Brain microvascular endothelial cell (primary cell): ENCODE measurements around the gene BCL11A.

ENCODE experiments used
- DNase-seq: peaks from one replicate; pipeline ENCODE4 v3.0.0-alpha.2; 2020
- H3K27ac ChIP-seq: fragments of 250-450 bp; sonication (Bioruptor Pico); 2 replicates; pipeline ENCODE4 v1.5.1; 2020; ENCODE audit warnings: mild to moderate bottlenecking, moderate library complexity
- H3K27me3 ChIP-seq: fragments of 250-450 bp; sonication (Bioruptor Pico); replicated peaks from 2 replicates; pipeline ENCODE4 v1.5.1; 2020; ENCODE audit warnings: mild to moderate bottlenecking
- H3K36me3 ChIP-seq: fragments of 250-450 bp; sonication (Bioruptor Pico); replicated peaks from 2 replicates; pipeline ENCODE4 v1.5.1; 2020; ENCODE audit warnings: mild to moderate bottlenecking
- H3K4me3 ChIP-seq: 2 replicates; pipeline ENCODE4 v1.5.1; 2011; ENCODE audit warnings: low read depth, mild to moderate bottlenecking, control low read depth, low read length, moderate library complexity
- in situ Hi-C: cut with HindIII; loops from 2 replicates; pipeline ENCODE4 v1.10.0; 2017; ENCODE audit warnings: low sequenced_read_pairs, low pct_ligation_motif_present
- TF ChIP-seq, protein P1 (sequence below): IDR thresholded peaks from 2 replicates; pipeline ENCODE4 v1.5.1; 2011; ENCODE audit warnings: low read depth, mild to moderate bottlenecking, moderate library complexity, low read length, control low read depth, inconsistent platforms; ENCODE audit errors: missing control alignments

The BCL11A gene

DNA sequence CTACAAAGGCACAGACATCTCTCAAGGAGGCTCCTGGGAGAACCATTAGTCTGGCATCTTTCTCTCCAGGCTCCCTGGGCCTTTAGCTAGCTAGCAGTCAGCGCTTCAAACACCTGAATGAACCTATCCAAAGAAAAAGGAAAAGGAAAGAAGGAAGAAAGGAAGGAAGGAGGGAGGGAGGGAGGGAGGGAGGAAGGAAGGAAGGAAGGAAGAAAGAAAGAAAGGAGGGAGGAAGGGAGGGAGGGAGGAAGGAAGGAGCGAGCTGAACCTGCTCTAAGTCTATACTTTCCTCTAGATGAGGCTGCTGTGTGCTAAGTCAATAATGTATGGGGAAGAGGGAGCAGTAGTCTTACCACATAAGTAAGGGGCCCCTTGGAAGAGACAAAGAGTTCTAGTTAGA, 5.1 kb upstream of the BCL11A start:
- Histone ChIP-seq H3K36me3 (no peaks in the 10 kb centered on the region), H3K27me3 (peaks cover 18% of the 10 kb centered on the region), H3K4me3 (no peak overlapping the region), H3K27ac (no peak overlapping the region)
- in situ Hi-C loops: no loop called here
- no peak for DNase-seq
- TF ChIP-seq, protein P1, sequence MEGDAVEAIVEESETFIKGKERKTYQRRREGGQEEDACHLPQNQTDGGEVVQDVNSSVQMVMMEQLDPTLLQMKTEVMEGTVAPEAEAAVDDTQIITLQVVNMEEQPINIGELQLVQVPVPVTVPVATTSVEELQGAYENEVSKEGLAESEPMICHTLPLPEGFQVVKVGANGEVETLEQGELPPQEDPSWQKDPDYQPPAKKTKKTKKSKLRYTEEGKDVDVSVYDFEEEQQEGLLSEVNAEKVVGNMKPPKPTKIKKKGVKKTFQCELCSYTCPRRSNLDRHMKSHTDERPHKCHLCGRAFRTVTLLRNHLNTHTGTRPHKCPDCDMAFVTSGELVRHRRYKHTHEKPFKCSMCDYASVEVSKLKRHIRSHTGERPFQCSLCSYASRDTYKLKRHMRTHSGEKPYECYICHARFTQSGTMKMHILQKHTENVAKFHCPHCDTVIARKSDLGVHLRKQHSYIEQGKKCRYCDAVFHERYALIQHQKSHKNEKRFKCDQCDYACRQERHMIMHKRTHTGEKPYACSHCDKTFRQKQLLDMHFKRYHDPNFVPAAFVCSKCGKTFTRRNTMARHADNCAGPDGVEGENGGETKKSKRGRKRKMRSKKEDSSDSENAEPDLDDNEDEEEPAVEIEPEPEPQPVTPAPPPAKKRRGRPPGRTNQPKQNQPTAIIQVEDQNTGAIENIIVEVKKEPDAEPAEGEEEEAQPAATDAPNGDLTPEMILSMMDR: no peak

DNA sequence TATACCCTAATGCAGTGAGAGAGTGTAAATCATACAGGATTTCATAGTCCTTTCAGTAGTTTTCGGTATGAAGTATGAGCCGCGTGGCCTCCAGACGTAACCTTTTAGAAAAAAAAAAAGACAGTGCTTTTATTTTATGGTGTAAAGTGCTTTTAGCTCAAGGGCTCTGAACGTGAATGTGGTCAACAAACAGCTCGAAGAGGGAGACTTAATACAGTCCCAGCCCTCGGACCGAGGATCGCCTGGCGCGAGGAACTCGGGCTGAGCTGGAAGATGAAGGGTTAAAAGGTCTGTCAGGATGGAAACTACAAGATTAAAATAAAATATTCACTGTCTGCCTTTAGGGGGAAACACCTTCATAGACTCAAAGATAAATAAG, 4.0 kb upstream of the BCL11A start:
- in situ Hi-C loops: no loop called here
- peaks cover 18% of the 10 kb centered on the region for H3K27me3 ChIP-seq
- H3K36me3 ChIP-seq: no peaks in the 10 kb centered on the region
- H3K4me3 ChIP-seq: peak overlapping the region; percentile 37
- no peak for DNase-seq
- H3K27ac ChIP-seq: no peak overlapping the region
- TF ChIP-seq, protein P1: no peak

DNA sequence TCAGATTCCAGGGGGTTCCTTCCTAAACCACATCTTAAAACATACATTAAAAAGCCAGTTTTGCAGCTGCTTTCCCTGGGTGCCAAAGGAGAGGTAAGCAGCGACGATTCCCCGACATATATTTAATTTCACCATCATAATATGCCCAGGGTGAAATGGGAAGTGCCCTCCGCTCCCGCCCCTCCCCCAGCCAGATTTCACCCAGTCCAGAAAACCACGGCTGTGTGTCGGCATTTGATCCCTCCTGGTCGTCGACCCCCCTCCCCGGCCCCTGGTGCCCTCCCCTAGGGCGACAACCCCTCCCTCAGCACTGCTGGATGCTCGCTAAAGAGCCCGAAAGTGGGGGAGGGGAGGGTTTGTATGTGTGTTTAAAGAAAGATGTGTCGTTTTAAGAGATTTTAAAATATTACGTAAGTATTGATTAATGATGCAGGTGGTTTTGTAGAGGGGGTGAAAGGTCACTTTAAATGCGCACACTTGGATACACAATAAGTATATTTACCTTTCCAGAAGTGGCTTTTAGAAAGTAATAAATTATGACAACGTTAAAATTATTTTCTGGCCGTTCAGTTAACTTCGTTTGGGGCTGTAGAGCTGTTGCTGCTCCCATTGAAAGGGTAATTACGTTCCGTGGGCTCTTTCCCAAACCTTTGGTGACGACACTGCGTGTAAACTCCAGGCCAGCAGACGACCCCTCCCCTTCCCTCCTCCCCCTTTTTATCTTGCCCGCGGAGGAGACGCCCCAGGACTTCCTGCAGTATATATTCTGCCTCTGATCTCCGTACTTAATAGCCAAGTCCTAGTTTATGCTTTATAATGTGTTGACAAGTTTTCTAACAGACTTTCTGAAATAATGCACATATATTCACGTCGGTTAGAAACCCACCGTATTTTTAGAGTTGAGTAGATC, 3.4 kb upstream of the BCL11A start:
- no peak for DNase-seq
- Histone ChIP-seq H3K27me3 (peaks cover 18% of the 10 kb centered on the region), H3K36me3 (no peaks in the 10 kb centered on the region), H3K27ac (no peak overlapping the region), H3K4me3 (peak overlapping the region; percentile 37)
- TF ChIP-seq, protein P1: no peak
- in situ Hi-C loops: no loop called here

DNA sequence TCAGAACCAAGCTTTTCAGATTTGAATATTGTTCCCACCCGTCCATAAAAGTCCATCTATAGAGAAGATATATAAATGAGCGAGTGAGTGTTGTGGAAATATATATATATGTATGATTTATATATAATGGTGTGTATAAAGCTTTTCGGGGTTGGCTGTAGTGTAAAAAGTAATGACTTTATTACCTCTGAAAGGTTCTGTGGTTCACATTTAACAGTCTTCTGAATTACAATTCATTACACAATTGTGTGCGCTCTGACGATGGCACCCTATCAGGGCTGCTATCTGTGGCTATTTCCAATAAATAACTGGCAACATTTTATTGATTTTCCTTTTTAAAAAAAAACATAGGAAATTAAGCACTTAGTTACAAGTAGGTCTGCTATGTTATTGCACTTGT, 2.7 kb upstream of the BCL11A start:
- DNase-seq: no peak
- no peaks in the 10 kb centered on the region for H3K36me3 ChIP-seq
- H3K27me3 ChIP-seq: peaks cover 17% of the 10 kb centered on the region
- H3K4me3 ChIP-seq: no peak overlapping the region
- H3K27ac ChIP-seq: no peak overlapping the region
- TF ChIP-seq, protein P1: no peak
- in situ Hi-C loops: no loop called here

DNA sequence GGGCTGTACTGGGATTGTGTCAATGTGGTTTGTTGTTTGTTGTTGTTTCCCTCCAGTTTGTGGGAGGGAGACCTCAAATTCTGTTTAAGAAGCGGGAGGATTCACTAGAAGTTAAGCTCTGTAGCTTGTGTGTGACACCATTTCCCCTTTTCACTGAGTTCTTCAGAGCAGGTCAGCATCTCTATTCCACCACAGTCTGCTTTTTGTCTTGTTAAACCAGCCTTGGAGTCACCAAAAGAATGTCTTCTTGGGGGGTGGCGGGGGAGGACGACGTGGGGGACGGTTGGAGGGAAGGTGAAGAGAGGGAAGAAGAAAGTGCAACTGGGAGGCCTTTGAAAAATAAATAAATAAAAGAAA, 2.3 kb upstream of the BCL11A start:
- DNase-seq: no peak
- Histone ChIP-seq H3K36me3 (no peaks in the 10 kb centered on the region), H3K27me3 (peaks cover 16% of the 10 kb centered on the region), H3K4me3 (no peak overlapping the region), H3K27ac (no peak overlapping the region)
- TF ChIP-seq, protein P1: no peak
- in situ Hi-C loops: no loop called here
